ENCODE results near the gene EIF1. TPM values are rescaled to one million over a fixed set of nuclear protein-coding genes. Genes with fewer than 3 reads are reported as not detected.

EIF1 gene
- polyA plus RNA-seq, 1 donor from 2014 or later: 257 TPM

Small RNA genes within 50 kb of the gene (small RNA-seq; reads per million reads assigned to genes)
- 0 reads per million in 3 experiments for gene RN7SL399P
- 0.03 to 0.16 (median 0.03) reads per million in 3 experiments for gene RNA5SP442

Other genes with a start within 250 kb of the EIF1 start
- not detected in 2 replicates for gene KRT38, start 247.9 kb upstream of the EIF1 start, polyA plus RNA-seq
- not detected in 2 replicates for gene KRT32, start 221.5 kb upstream of the EIF1 start, polyA plus RNA-seq
- not detected in 2 replicates for gene KRT35, start 207.7 kb upstream of the EIF1 start, polyA plus RNA-seq
- not detected in 2 replicates for gene KRT36, start 199.0 kb upstream of the EIF1 start, polyA plus RNA-seq
- not detected in 2 replicates for gene KRT13, start 183.3 kb upstream of the EIF1 start, polyA plus RNA-seq
- 0.09 TPM in 1 of 2 replicates, not detected in the other for gene KRT15, start 170.0 kb upstream of the EIF1 start, polyA plus RNA-seq
- 0.56 and 1.6 TPM in 2 replicates for gene KRT19, start 160.6 kb upstream of the EIF1 start, polyA plus RNA-seq
- not detected in 2 replicates for gene KRT9, start 116.8 kb upstream of the EIF1 start, polyA plus RNA-seq
- gene KRT14, start 102.0 kb upstream of the EIF1 start, polyA plus RNA-seq: not detected in 2 replicates
- gene KRT16, start 76.1 kb upstream of the EIF1 start, polyA plus RNA-seq: not detected in 2 replicates
- 0.78 TPM in 1 of 2 replicates, not detected in the other for gene KRT17, start 64.3 kb upstream of the EIF1 start, polyA plus RNA-seq
- gene GAST, start 23.4 kb downstream of the EIF1 start, polyA plus RNA-seq: not detected in 2 replicates
- 0.79 and 1.5 TPM in 2 replicates for gene HAP1, start 45.8 kb downstream of the EIF1 start, polyA plus RNA-seq
- 46.1 and 82.2 TPM in 2 replicates for gene JUP, start 97.8 kb downstream of the EIF1 start, polyA plus RNA-seq
- gene P3H4, start 123.1 kb downstream of the EIF1 start, polyA plus RNA-seq: 17.8 and 20.5 TPM in 2 replicates
- 3.5 and 7.6 TPM in 2 replicates for gene FKBP10, start 124.1 kb downstream of the EIF1 start, polyA plus RNA-seq
- gene NT5C3B, start 147.3 kb downstream of the EIF1 start, polyA plus RNA-seq: 272 and 281 TPM in 2 replicates
- 0.22 TPM in 1 of 2 replicates, not detected in the other for gene KLHL10, start 148.9 kb downstream of the EIF1 start, polyA plus RNA-seq
- 30.3 and 31.1 TPM in 2 replicates for gene KLHL11, start 176.5 kb downstream of the EIF1 start, polyA plus RNA-seq
- gene ACLY, start 230.1 kb downstream of the EIF1 start, polyA plus RNA-seq: 136 and 148 TPM in 2 replicates
- 5.2 and 5.7 TPM in 2 replicates for gene ODAD4, start 241.7 kb downstream of the EIF1 start, polyA plus RNA-seq